Endothelial cell of umbilical vein (primary cell): ENCODE results near the gene CLIC5. TPM values are rescaled to one million over a fixed set of nuclear protein-coding genes. Genes with fewer than 3 reads are reported as not detected.

Source experiments
- BruUV-seq: library from RNA; stranded (reverse); fragments of 400-500 nt; replicated peaks from 2 replicates; lab custom pipeline; 2021; lab: Mats Ljungman, UMichigan
- CTCF ChIA-PET: fragments of 300-600, 350-600 bp; sonication (Branson Sonifier 250); formaldehyde crosslinking; loops from one replicate; lab custom pipeline; 2021; ENCODE audit warnings: antibody characterized with exemption, inconsistent platforms; lab: Charles Lee
- POLR2A ChIA-PET: fragments of 300-600, 350-600 bp; sonication (Branson Sonifier 250); formaldehyde crosslinking; loops from one replicate; lab custom pipeline; 2021; ENCODE audit warnings: antibody characterized with exemption, inconsistent platforms; lab: Charles Lee
- DNase-seq: peaks from one replicate; pipeline ENCODE4 v3.0.0-alpha.2; 2011; ENCODE audit warnings: low read depth, low spot score
- FAIRE-seq: peaks from 2 replicates; lab custom pipeline; 2011; peaks lifted over from hg19 to GRCh38; lab: Jason Lieb, UNC
- H2AFZ ChIP-seq: 2 replicates; pipeline ENCODE4 v1.6.0; 2012; ENCODE audit warnings: low read depth, low read length, control low read depth, inconsistent platforms
- H3K27ac ChIP-seq: 2 replicates; pipeline ENCODE4 v1.5.1; 2011; ENCODE audit warnings: low read depth, mild to moderate bottlenecking, control low read depth, low read length, moderate library complexity; ENCODE audit not compliant: insufficient read depth
- H3K27me3 ChIP-seq, 2 experiments: 2 replicates each; pipeline versions ENCODE4 v1.6.0 to v1.6.1; 2011; ENCODE audit warnings: low read length in 2 of 2, mixed read lengths in 1 of 2; ENCODE audit not compliant: control insufficient read depth in 2 of 2, insufficient read depth in 2 of 2
- H3K36me3 ChIP-seq, 2 experiments: 2 replicates in 1 of 2; 3 replicates in 1 of 2; pipeline ENCODE4 v1.5.1; 2011; ENCODE audit warnings: low read length in 2 of 2, mild to moderate bottlenecking in 1 of 2, moderate library complexity in 1 of 2; ENCODE audit not compliant: control insufficient read depth in 2 of 2, insufficient read depth in 2 of 2; ENCODE audit errors: extremely low read depth in 1 of 2
- H3K4me1 ChIP-seq: 3 replicates; pipeline ENCODE4 v1.5.1; 2011; ENCODE audit warnings: mild to moderate bottlenecking, low read length; ENCODE audit not compliant: control insufficient read depth, insufficient read depth; ENCODE audit errors: extremely low read depth
- H3K4me2 ChIP-seq: 2 replicates; pipeline ENCODE4 v1.6.1; 2011; ENCODE audit warnings: low read length, control low read depth, mixed read lengths; ENCODE audit not compliant: insufficient read depth
- H3K4me3 ChIP-seq, 3 experiments: fragments of 200-600 bp in 1 of 3; sonication (generic), shearing (Covaris generic) in 1 of 3; replicated peaks in 1 of 3; 2 replicates each; pipeline ENCODE4 v1.5.1; 2011 to 2016; ENCODE audit warnings: control low read depth in 3 of 3, low read length in 3 of 3, mild to moderate bottlenecking in 2 of 3, inconsistent platforms in 1 of 3, low read depth in 1 of 3, moderate library complexity in 1 of 3; ENCODE audit not compliant: insufficient read depth in 1 of 3
- H3K79me2 ChIP-seq: 2 replicates; pipeline ENCODE4 v1.6.0; 2012; ENCODE audit warnings: low read length, inconsistent platforms; ENCODE audit not compliant: control insufficient read depth, insufficient read depth
- H3K9ac ChIP-seq: replicated peaks from 2 replicates; pipeline ENCODE3; 2011; ENCODE audit warnings: low read length, control low read depth; ENCODE audit not compliant: insufficient read depth; ENCODE audit errors: extremely low read depth
- H3K9me1 ChIP-seq: replicated peaks from 3 replicates; pipeline ENCODE4 v1.6.0; 2011; ENCODE audit warnings: mild to moderate bottlenecking, low read length; ENCODE audit not compliant: control insufficient read depth, insufficient read depth; ENCODE audit errors: extremely low read depth
- H3K9me3 ChIP-seq: replicated peaks from 2 replicates; pipeline ENCODE4 v1.5.1; 2012; ENCODE audit warnings: low read length, inconsistent platforms; ENCODE audit not compliant: control insufficient read depth, insufficient read depth
- H4K20me1 ChIP-seq: replicated peaks from 2 replicates; pipeline ENCODE3; 2011; ENCODE audit warnings: mild to moderate bottlenecking, low read length; ENCODE audit not compliant: control insufficient read depth, insufficient read depth; ENCODE audit errors: extremely low read depth
- CTCF ChIP-seq, 2 donors: IDR thresholded peaks; 1 replicate in 1 of 2; 2 replicates in 1 of 2; pipeline ENCODE4 v1.5.1; 2011; ENCODE audit warnings: low read length in 2 of 2, mild to moderate bottlenecking in 2 of 2, moderate library complexity in 2 of 2, control low read depth in 1 of 2, inconsistent platforms in 1 of 2, low read depth in 1 of 2; ENCODE audit not compliant: insufficient read depth in 1 of 2; ENCODE audit errors: extremely low read depth in 1 of 2
- FOS ChIP-seq: IDR thresholded peaks from 2 replicates; pipeline ENCODE4 v1.6.1; 2011; ENCODE audit warnings: mild to moderate bottlenecking, low read length, moderate library complexity, borderline replicate concordance; ENCODE audit not compliant: insufficient read depth
- GATA2 ChIP-seq: IDR thresholded peaks from 2 replicates; pipeline ENCODE4 v1.7.0; 2011; ENCODE audit warnings: low read depth, mild to moderate bottlenecking, moderate library complexity, mixed read lengths, low read length; ENCODE audit not compliant: insufficient read length, insufficient read depth
- JUN ChIP-seq: IDR thresholded peaks from 2 replicates; pipeline ENCODE4 v1.6.1; 2011; ENCODE audit warnings: borderline replicate concordance, low read depth; ENCODE audit not compliant: insufficient read length, insufficient read depth
- POLR2AphosphoS5 ChIP-seq: IDR thresholded peaks from 2 replicates; pipeline ENCODE4 v1.6.1; 2012; ENCODE audit warnings: low read depth, mild to moderate bottlenecking, control low read depth, low read length, moderate library complexity; ENCODE audit not compliant: insufficient read depth
- dilution Hi-C: fragments of 300-500 bp; cut with MboI; formaldehyde crosslinking; loops from one replicate; pipeline ENCODE4 v1.15.0; 2019; ENCODE audit warnings: low sequenced_read_pairs; ENCODE audit not compliant: extremely low pct_ligation_motif_present
- intact Hi-C: fragments of 100-400 bp; cut with micrococcal nuclease; formaldehyde crosslinking; loops from one replicate; pipeline ENCODE4 v1.10.0; 2022
- polyA plus RNA-seq, 4 experiments: library from polyadenylated mRNA; depleted of rRNA in 3 of 4; stranded (reverse) in 3 of 4; unstranded in 1 of 4; fragments of >200 nt; gene quantifications; 2 replicates each; pipeline versions ENCODE4 v1.2.1 to v1.2.3, GENCODE V29; 2011 to 2012; ENCODE audit warnings: missing spikeins in 1 of 4
- total RNA-seq: library from RNA; stranded (reverse); gene quantifications from 2 replicates; pipeline ENCODE4 v1.2.3, GENCODE V29; 2021

CLIC5 gene
- total and polyA plus RNA-seq, 2 donors (not counting 3 experiments of a cell fraction or from before 2014, with no cell fraction given) = 0.07 TPM; not detected in 1

- ChIA-PET CTCF (interaction anchor here (2.5 kb wide), 1 partner anchor 11 kb away, joined by 5 read pairs; no protein-coding TSS in a partner anchor), POLR2A (no interaction called here)
- Histone ChIP-seq H4K20me1 (no peaks in the 10 kb centered on the region), H3K4me1 (no peaks in the 10 kb centered on the region), H3K79me2 (no peaks in the 10 kb centered on the region), H3K4me3 (no peak overlapping the region), H3K27me3 (no peaks in the 10 kb centered on the region), H3K9me3 (no peaks in the 10 kb centered on the region), H2AFZ (no peak overlapping the region), H3K36me3 (no peaks in the 10 kb centered on the region), H3K9me1 (no peaks in the 10 kb centered on the region), H3K4me2 (no peak overlapping the region), H3K9ac (no peak overlapping the region), H3K27ac (no peak overlapping the region)
- intact Hi-C loops = no loop called here
- DNase-seq = no peak
- BruUV-seq = no TSS peak
- dilution Hi-C loops = no loop called here
- TF ChIP-seq JUN = no peak
- no peak for TF ChIP-seq GATA2
- no peak for TF ChIP-seq CTCF (IDR thresholded peaks at IDR 0.05; ENCODE audit: extremely low read depth in 1 of 2, insufficient read depth in 1 of 2, low read depth in 1 of 2, low read length in 2 of 2)
- no peak for TF ChIP-seq POLR2AphosphoS5
- no peak for TF ChIP-seq FOS
- no peak for FAIRE-seq
Observed at GRCh38 chr6:45854149-45854742, 161.4 kb downstream of the CLIC5 start.
